Stimulated activated CD8-positive, alpha-beta memory T cell treated with anti-CD3 and anti-CD28 coated beads, Interleukin-4, amount 100 ng/mL, for 4 hours (primary cell): ENCODE measurements around the gene RPS6KC1.
"Not testable (repeated sequence)": the region's sequence is repeated elsewhere in the genome, so short reads cannot be mapped to it uniquely, and the experiment has no call there.

Experiments
- DNase-seq, 2 donors: peaks; one replicate each; pipeline ENCODE4 v3.0.0-alpha.2; 2020; ENCODE audit warnings: low read depth in 2 of 2, low spot score in 1 of 2

RPS6KC1 gene

DNA sequence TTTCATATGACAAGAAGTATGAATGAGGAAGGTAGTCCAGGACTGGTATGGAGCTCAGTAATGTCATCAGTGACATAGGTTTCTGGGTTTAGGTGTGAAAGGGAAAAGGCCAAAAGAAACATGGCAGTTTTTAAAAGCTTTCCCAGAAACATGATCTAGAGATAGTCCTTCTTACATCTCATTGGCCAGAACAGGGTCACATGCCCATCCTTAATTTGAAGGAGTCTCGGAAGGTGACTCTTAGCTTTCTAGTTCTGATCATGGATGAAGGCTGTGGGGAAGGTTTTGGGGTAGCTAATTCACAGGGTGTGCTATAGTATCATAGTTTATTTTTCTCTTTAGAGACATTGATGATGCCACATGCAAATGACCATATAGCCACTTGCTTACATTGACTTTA, 55.3 kb downstream of the RPS6KC1 start:
- DNase-seq = no peak

GRCh38 chr1:213107613-213108012, 56.6 kb downstream of the RPS6KC1 start:
- DNase-seq = no peak

GRCh38 chr1:213110349-213111300, 59.6 kb downstream of the RPS6KC1 start:
- no peak for DNase-seq

DNA sequence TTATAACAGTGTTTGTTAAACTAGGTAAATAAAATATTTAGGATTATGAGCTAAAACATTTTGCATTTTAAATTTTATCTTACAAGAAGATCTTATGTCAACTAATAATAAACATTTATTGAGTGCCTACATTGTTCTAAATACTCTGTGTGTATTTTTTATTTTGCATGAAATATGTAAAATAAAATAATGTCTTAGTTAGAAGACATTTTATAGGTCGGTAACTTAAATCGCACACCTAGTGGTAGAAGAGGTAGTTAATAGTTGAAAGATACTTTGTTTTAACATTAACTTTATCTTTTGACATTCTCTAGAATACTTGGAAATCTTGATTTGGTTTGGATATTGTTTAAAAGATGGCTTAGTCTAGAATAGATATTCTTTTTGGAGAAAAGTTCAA, 60.5 kb downstream of the RPS6KC1 start:
- DNase-seq = no peak

DNA sequence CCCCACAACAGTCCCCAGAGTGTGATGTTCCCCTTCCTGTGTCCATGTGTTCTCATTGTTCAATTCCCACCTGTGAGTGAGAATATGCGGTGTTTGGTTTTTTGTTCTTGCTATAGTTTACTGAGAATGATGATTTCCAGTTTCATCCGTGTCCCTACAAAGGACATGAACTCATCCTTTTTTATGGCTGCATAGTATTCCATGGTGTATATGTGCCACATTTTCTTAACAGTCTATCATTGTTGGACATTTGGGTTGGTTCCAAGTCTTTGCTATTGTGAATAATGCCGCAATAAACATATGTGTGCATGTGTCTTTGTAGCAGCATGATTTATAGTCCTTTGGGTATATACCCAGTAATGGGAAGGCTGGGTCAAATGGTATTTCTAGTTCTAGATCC, 61.7 kb downstream of the RPS6KC1 start:
- DNase-seq = not testable (repeated sequence)

DNA sequence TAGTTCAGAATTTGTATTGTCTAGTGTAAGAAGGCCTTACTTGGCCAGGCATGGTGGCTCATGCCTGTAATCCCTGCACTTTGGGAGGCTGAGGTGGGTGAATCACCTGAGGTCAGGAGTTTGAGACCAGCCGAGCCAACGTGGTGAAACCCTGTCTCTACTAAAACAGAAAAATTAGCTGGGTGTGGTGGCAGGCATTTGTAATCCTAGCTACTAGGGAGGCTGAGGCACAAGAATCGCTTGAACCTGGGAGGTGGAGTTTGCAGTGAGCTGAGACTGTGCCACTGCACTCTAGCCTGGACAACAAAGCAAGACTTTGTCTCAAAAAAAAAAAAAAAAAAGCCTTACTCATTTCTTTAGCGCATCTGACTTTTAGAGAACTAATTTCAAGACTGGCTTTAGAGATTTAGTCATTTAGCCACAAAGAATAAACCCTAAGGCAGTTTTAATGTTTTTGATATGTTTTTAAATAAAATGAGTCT, 66.7 kb downstream of the RPS6KC1 start:
- not testable (repeated sequence) for DNase-seq

DNA sequence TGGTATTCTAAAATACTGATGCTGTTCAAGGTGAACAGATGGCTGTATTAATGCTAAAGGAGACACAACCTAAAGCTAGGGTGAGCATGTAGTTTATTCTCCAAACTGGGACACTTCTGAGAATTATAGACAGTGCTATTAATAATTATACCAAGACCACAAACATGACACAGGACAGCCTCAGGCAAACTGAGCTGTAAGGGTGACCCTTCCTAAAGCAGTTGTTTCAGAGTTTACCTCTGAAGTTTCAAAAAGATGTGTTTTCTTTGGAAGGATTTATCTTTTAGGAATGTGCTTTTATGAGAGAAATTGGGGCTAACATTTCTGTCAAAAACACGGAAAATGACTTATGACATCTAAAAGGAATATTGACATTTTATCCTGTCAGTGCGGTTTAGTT, 68.8 kb downstream of the RPS6KC1 start:
- DNase-seq = no peak

DNA sequence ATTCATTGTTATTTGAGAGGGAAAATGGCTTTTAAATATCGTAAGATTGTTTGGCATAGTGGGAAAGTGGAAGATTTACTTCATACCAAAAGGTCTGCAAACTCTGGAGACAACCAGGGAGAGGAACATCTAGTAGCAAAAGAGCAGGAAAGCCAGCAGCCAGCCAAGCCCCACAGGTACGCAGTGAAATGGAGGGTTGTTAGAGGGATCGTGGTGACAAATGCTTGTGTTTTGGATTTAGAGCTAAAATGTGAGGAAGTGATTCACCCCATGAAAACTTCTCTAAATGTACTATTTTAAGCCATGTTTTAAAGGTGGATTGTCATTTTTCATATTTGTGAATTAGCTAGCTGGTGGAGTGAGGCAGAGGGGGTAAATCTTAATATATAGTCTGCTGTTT, 69.3 kb downstream of the RPS6KC1 start:
- no peak for DNase-seq

GRCh38 chr1:213120961-213121360, 69.9 kb downstream of the RPS6KC1 start:
- DNase-seq = no peak

GRCh38 chr1:213122514-213122929, 71.5 kb downstream of the RPS6KC1 start:
- DNase-seq = no peak

DNA sequence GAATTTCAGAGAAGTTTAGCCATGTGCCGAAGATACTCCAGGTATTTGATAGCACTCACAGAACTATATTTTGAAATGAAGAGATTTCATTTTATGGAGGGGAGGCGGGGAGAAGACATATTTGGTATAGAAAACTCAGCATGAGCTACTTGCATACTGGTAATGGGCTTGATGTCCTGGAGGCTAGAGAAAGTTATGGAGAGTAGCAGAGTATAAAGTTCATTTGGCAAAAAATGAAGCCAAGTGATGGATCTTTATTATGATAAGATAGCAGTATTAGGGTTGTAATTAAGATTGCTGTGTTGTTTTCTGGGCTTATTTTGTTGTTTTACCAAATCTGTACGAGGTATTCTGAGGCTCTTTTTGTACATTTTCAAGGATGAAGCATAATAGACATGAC, 72.0 kb downstream of the RPS6KC1 start:
- DNase-seq = no peak

- DNase-seq = no peak
Observed at GRCh38 chr1:213123536-213123935, 72.5 kb downstream of the RPS6KC1 start.

DNA sequence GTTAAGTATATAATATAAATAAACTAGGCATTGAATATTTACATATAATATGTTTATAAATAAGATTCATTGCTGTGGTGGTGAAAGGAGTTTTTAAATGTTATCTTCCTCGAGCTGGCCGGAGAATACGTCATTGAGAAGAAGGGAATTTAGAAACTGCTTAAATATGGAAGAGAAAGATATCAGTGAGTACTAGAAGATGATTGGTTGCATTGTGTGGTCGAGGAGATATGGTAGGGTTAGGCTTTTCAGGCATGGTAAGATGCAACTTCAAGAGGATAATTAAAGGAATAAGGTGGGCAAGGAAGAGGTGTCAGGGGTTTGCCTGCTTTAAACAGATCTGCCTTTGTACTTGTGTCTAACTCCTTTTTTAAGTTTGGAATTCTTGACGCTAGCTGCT, 73.5 kb downstream of the RPS6KC1 start:
- DNase-seq = no peak

DNA sequence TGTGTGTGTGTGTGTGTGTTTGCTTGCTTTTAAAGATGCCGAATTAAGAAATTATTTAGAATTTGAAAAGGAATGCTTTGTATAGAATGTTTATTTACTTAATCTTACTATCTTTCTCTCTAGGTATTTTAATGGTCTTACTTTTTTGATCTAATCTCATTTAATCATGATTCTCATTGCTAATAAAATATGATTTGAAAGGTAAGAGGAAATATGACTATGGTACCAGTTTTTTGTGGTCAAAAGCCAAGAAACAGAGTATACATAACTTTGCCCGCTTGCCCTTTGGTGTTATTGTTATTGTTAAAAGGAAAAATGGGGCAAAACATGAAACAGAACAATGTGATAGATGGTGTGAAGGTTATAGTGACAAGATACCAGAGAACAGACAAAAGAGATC, 74.6 kb downstream of the RPS6KC1 start:
- no peak for DNase-seq

DNA sequence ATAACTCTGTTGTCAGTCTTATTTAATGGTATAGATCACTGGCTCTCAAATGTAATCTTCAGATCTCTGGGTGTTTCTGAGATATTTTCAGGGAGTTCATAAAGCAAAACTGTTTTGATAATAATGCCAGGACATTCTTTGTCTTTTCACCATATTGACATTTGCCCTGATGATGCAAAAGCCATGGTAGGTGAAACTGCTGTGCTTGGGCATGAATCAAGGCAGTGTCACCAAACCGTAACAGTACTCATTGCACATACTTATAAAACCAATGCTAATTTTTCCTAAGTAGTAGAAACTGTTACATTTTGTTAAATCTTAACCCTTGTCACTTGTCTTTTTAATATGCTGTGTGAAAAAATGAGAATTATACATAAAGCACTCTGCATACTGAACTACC, 76.0 kb downstream of the RPS6KC1 start:
- no peak for DNase-seq

- DNase-seq = no peak
Observed at GRCh38 chr1:213131851-213132655, 81.0 kb downstream of the RPS6KC1 start.

DNA sequence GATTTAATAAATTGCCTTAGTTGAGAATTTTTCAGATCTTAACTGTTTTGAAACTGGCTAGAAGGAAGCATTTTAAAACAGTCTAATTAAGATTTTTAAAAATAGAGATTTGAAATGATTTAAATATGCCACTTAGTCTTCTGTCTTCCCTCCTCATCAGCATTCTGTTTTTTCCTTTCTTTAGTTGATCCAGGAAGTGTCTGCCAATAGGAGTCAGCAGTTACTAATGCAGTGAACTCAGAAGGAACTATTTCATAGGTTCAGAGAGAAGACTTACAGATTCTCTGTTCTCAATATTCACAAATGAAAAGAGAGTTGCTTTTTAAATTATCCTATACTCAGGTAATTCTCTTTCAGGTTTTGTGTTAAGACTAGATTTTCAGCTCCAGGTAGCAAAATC, 84.5 kb downstream of the RPS6KC1 start:
- DNase-seq = no peak

DNA sequence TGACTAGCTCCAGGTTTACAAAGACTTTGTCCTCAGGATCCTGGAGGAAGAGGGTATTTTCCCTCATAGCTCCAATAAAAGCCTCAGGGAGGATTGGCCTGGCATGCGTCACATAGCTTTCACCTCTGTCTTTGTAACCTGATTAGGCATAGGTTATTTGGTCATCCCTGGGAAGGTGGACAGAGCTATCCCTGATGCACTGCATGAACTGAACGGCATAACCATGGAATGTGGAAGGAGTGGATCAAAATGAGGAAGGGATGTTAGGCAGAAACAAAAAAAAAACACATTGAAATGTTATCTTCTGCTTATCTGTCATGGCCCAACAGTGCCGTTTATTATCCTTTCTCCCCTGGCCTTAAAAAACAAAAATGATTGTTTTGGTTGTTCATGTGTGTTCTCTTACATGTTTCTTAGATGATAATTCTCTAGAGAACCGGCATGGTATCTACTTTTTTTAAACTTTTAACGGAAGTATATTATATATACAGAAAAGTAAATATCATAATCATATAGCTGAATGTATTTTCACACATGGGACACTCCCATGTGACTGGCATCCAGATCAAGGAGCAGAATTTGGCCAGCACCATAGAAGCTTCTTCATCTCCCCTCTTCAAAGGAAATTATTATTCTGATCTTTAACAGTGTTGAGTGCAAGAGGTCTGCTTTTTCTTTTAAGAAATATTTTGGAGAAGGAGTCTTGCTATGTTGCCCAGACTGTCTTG, 85.3 kb downstream of the RPS6KC1 start:
- no peak for DNase-seq

GRCh38 chr1:213138391-213138790, 87.3 kb downstream of the RPS6KC1 start:
- DNase-seq = no peak

DNA sequence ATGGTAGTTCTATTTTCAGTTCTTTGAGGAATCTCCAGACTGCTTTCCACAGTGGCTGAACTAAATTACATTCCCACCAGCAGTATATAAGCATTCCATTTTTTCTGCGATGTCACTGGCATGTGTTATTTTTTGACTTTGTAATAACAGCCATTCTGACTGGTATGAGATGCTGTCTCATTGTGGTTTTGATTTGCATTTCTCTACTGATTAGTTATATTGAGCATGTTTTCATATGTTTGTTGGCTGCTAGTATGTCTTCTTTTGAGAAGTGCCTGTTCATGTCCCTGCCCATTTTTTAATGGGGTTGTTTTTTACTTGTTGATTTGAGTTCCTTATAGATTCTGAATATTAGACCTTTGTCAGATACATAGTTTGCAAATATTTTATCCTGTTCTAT, 87.9 kb downstream of the RPS6KC1 start:
- DNase-seq = no peak

DNA sequence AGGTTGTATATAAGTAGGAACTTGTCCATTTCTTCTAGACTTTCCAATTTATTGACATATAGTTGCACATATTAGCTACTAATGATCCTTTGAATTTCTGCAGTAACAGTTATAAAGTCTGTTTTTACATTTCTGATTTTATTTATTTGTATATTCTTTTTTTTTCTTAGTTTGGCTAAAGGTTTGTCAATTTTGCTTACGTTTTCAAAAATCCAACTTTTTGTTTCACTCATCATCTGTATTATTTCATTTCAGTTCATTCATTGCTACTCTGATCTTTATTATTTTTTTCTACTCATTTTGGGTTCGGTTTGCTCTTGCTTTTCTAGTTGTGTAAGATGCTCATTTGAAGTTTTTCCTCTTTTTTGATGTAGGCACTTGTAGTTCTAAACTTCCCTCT, 97.9 kb downstream of the RPS6KC1 start:
- DNase-seq = no peak
